KMS-11 (cell line): Measurements from ENCODE around the gene CHST13.

Experiments
- H2AFZ ChIP-seq: fragments of 200-600 bp; sonication (generic); 2 replicates; pipeline ENCODE4 v1.6.1; 2016; ENCODE audit warnings: antibody characterized with exemption, mixed run types, low read depth
- H3K27ac ChIP-seq: fragments of 200-600 bp; sonication (generic); 2 replicates; pipeline ENCODE4 v1.6.1; 2016; ENCODE audit warnings: mild to moderate bottlenecking, mixed run types
- H3K27me3 ChIP-seq: fragments of 200-600 bp; sonication (generic); 2 replicates; pipeline ENCODE4 v1.6.1; 2017; ENCODE audit warnings: mild to moderate bottlenecking, low read depth, mixed run types, moderate library complexity; ENCODE audit not compliant: insufficient read depth
- H3K36me3 ChIP-seq: fragments of 200-600 bp; sonication (generic); 2 replicates; pipeline ENCODE4 v1.6.1; 2017; ENCODE audit warnings: mild to moderate bottlenecking, mixed run types; ENCODE audit not compliant: insufficient read depth
- H3K4me1 ChIP-seq: fragments of 200-600 bp; sonication (generic); 2 replicates; pipeline ENCODE4 v1.6.1; 2016; ENCODE audit warnings: mild to moderate bottlenecking, low read depth, mixed run types; ENCODE audit not compliant: poor library complexity, severe bottlenecking
- H3K4me2 ChIP-seq: fragments of 200-600 bp; sonication (generic); 2 replicates; pipeline ENCODE4 v1.7.0; 2016; ENCODE audit warnings: mild to moderate bottlenecking, mixed run types
- H3K4me3 ChIP-seq: fragments of 200-600 bp; sonication (generic); IDR thresholded peaks from 2 replicates; pipeline ENCODE4 v1.6.1; 2017; ENCODE audit warnings: low read depth, low read length, mixed read lengths; ENCODE audit not compliant: insufficient read depth
- H3K79me2 ChIP-seq: fragments of 200-600 bp; sonication (generic); 2 replicates; pipeline ENCODE4 v1.6.1; 2016; ENCODE audit warnings: low read depth, mixed run types; ENCODE audit not compliant: insufficient read depth
- H3K9ac ChIP-seq: fragments of 200-600 bp; sonication (generic); 2 replicates; pipeline ENCODE4 v1.6.1; 2016; ENCODE audit warnings: mild to moderate bottlenecking, mixed run types
- H4K20me1 ChIP-seq: fragments of 200-600 bp; sonication (generic); 2 replicates; pipeline ENCODE4 v1.6.1; 2016; ENCODE audit warnings: mild to moderate bottlenecking, mixed run types; ENCODE audit not compliant: insufficient read depth
- CTCF ChIP-seq: fragments of 200-600 bp; sonication (generic); conservative IDR thresholded peaks from 2 replicates; pipeline ENCODE4 v1.6.1; 2017; ENCODE audit warnings: low read depth, mild to moderate bottlenecking, antibody characterized with exemption, low read length, moderate library complexity, mixed read lengths

CHST13 gene

DNA sequence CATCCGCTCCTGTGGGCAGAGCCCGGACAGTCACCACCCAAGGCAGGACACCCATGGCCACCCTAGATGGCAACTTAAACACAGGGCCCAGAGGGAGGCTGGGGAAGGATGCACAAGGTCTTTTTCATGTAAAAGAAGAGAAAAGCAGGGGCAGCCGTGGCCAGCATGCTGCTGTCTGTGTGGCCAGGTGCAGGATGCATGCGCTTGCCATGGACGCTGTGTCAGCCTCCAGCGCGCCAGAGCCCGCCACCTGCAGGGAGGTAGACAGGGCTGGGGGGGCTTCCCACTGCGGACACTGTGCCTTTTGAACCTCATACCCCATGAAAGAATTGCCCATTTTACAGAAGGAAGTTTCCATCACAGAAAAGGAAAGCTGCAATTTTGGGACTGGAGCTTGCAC is 24.6 kb upstream of the CHST13 start:
- peaks cover 2% of the 10 kb centered on the region for H3K4me1 ChIP-seq

DNA sequence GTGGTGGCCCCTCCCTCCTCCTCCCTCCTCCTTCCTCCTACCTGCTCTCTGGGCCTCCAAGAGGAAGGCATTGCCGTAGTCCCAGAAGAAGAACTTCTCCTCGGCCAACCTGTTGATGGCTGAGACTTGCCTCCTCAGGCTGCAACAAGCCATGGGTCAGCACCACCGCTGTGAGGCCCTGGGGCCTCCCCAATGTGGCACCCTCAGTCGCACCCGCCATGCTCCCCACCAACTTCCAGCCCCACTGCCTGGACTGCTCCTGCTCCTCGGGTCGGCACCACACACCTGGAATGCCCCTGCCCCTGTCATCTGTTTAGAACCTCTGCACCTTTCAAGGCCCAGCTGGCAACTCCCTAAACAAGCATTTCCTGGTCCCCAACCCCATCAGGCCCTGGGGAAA is 23.9 kb upstream of the CHST13 start:
- TF ChIP-seq CTCF: no peak
- no peaks in the 10 kb centered on the region for H3K27me3 ChIP-seq
- H3K4me1 ChIP-seq: no peaks in the 10 kb centered on the region
- no peak overlapping the region for H3K4me2 ChIP-seq
- no peak overlapping the region for H2AFZ ChIP-seq
- H3K36me3 ChIP-seq: no peaks in the 10 kb centered on the region
- no peaks in the 10 kb centered on the region for H3K79me2 ChIP-seq
- H4K20me1 ChIP-seq: no peaks in the 10 kb centered on the region
- no peak overlapping the region for H3K9ac ChIP-seq
- H3K27ac ChIP-seq: no peak overlapping the region
- no peak overlapping the region for H3K4me3 ChIP-seq

More for the DNA sequence above, 24.6 kb upstream of the CHST13 start:
- H2AFZ ChIP-seq: no peak overlapping the region
- H3K4me2 ChIP-seq: no peak overlapping the region
- no peaks in the 10 kb centered on the region for H3K27me3 ChIP-seq
- no peaks in the 10 kb centered on the region for H3K36me3 ChIP-seq
- no peak overlapping the region for H3K4me3 ChIP-seq
- H3K79me2 ChIP-seq: no peaks in the 10 kb centered on the region
- no peak overlapping the region for H3K27ac ChIP-seq
- H3K9ac ChIP-seq: no peak overlapping the region
- TF ChIP-seq CTCF: no peak
- no peaks in the 10 kb centered on the region for H4K20me1 ChIP-seq

GRCh38 chr3:126501054-126501453 is 22.9 kb upstream of the CHST13 start:
- no peak overlapping the region for H3K4me3 ChIP-seq
- no peaks in the 10 kb centered on the region for H4K20me1 ChIP-seq
- no peaks in the 10 kb centered on the region for H3K4me1 ChIP-seq
- no peak overlapping the region for H2AFZ ChIP-seq
- no peaks in the 10 kb centered on the region for H3K36me3 ChIP-seq
- no peak for TF ChIP-seq CTCF
- H3K27ac ChIP-seq: no peak overlapping the region
- H3K79me2 ChIP-seq: no peaks in the 10 kb centered on the region
- no peak overlapping the region for H3K9ac ChIP-seq
- H3K4me2 ChIP-seq: no peak overlapping the region
- no peaks in the 10 kb centered on the region for H3K27me3 ChIP-seq

- Histone ChIP-seq H3K4me3 (no peak overlapping the region), H4K20me1 (no peaks in the 10 kb centered on the region), H3K27ac (no peak overlapping the region), H2AFZ (no peak overlapping the region), H3K4me2 (no peak overlapping the region), H3K4me1 (no peaks in the 10 kb centered on the region), H3K9ac (no peak overlapping the region), H3K36me3 (no peaks in the 10 kb centered on the region), H3K79me2 (no peaks in the 10 kb centered on the region), H3K27me3 (no peaks in the 10 kb centered on the region)
- TF ChIP-seq CTCF: no peak
These were observed 22.2 kb upstream of the CHST13 start for GRCh38 chr3:126501736-126502135.
